HCT116 (cell line): ENCODE data around the gene TRIM67. TPM values are rescaled to one million over a fixed set of nuclear protein-coding genes. Genes with fewer than 3 reads are reported as not detected.

Experiments used
- ATAC-seq: fragments of 200-7000 bp; cut with Tn5 transposase; 2 replicates; pipeline ENCODE4 v1.9.1; 2020; ENCODE audit warnings: mild to moderate bottlenecking, moderate library complexity
- BruUV-seq: library from RNA; stranded (reverse); fragments of 400-500 nt; replicated peaks from 2 replicates; lab custom pipeline; 2021; lab: Mats Ljungman, UMichigan
- CTCF ChIA-PET: fragments of 300-600 bp; sonication (Branson Sonifier 250); formaldehyde crosslinking; loops from one replicate; lab custom pipeline; 2021; ENCODE audit warnings: antibody characterized with exemption; lab: Charles Lee
- POLR2A ChIA-PET: fragments of 300-600, 350-600 bp; sonication (Branson Sonifier 250); formaldehyde crosslinking; loops from one replicate; lab custom pipeline; 2021; ENCODE audit warnings: antibody characterized with exemption; lab: Charles Lee
- RAD21 ChIA-PET, 2 experiments: fragments of 300-600 bp; sonication (Branson Sonifier 250); formaldehyde crosslinking; loops; one replicate each; lab custom pipeline; 2023; ENCODE audit warnings: low total read pairs in 2 of 2; ENCODE audit not compliant: uncharacterized antibody in 2 of 2, unreplicated experiment in 2 of 2, low non-redundant PET in 1 of 2; lab: Charles Lee
- DNase-seq: peaks from one replicate; pipeline ENCODE4 v3.0.0-alpha.2; 2010; ENCODE audit warnings: low read depth, low spot score
- H2AFZ ChIP-seq: fragments of 200-600 bp; shearing (Covaris generic), sonication (generic); 2 replicates; pipeline ENCODE4 v1.6.1; 2017; ENCODE audit warnings: low read depth, mixed run types, mixed read lengths, antibody characterized with exemption, low read length; ENCODE audit not compliant: poor library complexity, severe bottlenecking
- H3K27ac ChIP-seq: 2 replicates; pipeline ENCODE4 v1.5.1; 2012; ENCODE audit warnings: low read depth, low read length
- H3K27me3 ChIP-seq: fragments of 200-600 bp; sonication (generic); 2 replicates; pipeline ENCODE4 v1.6.1; 2016; ENCODE audit warnings: mixed run types, low read length, mixed read lengths; ENCODE audit not compliant: insufficient read depth
- H3K36me3 ChIP-seq, 2 experiments: fragments of 200-500 bp in 1 of 2; fragments of 200-600 bp in 1 of 2; sonication (Bioruptor generic) in 1 of 2; sonication (generic) in 1 of 2; 2 replicates each; pipeline versions ENCODE4 v1.5.1 to v1.6.1; 2014 to 2016; ENCODE audit warnings: low read length in 2 of 2, inconsistent platforms in 1 of 2, mixed read lengths in 1 of 2, mixed run types in 1 of 2; ENCODE audit not compliant: insufficient read depth in 2 of 2, control insufficient read depth in 1 of 2
- H3K4me1 ChIP-seq, 2 experiments: fragments of 200-600 bp in 1 of 2; sonication (generic) in 1 of 2; 2 replicates each; pipeline versions ENCODE4 v1.5.1 to v1.6.1; 2012 to 2017; ENCODE audit warnings: low read length in 2 of 2, inconsistent platforms in 1 of 2, mild to moderate bottlenecking in 1 of 2, mixed read lengths in 1 of 2, mixed run types in 1 of 2, moderate library complexity in 1 of 2; ENCODE audit not compliant: insufficient read depth in 2 of 2, control insufficient read depth in 1 of 2
- H3K4me2 ChIP-seq: fragments of 200-600 bp; sonication (generic); 2 replicates; pipeline ENCODE4 v1.6.1; 2017; ENCODE audit warnings: mixed run types, low read length, mixed read lengths
- H3K4me3 ChIP-seq, 2 experiments: fragments of 200-600 bp in 1 of 2; sonication (generic) in 1 of 2; replicated peaks in 1 of 2; 2 replicates each; pipeline ENCODE4 v1.5.1; 2011 to 2016; ENCODE audit warnings: low read length in 2 of 2, control low read depth in 1 of 2, low read depth in 1 of 2, mild to moderate bottlenecking in 1 of 2, mixed read lengths in 1 of 2, mixed run types in 1 of 2
- H3K79me2 ChIP-seq: fragments of 200-600 bp; sonication (generic); 2 replicates; pipeline ENCODE4 v1.6.1; 2017; ENCODE audit warnings: mild to moderate bottlenecking, mixed run types, low read length, moderate library complexity, mixed read lengths; ENCODE audit not compliant: insufficient read depth
- H3K9ac ChIP-seq: fragments of 200-600 bp; sonication (generic); 2 replicates; pipeline ENCODE4 v1.6.1; 2016; ENCODE audit warnings: low read length, mixed read lengths
- H3K9me2 ChIP-seq: fragments of 200-600 bp; sonication (generic), shearing (Covaris generic); 2 replicates; pipeline ENCODE4 v1.6.1; 2017; ENCODE audit warnings: mixed run types, mild to moderate bottlenecking, moderate library complexity; ENCODE audit not compliant: insufficient read depth
- H3K9me3 ChIP-seq, 2 experiments: fragments of 200-500 bp in 1 of 2; fragments of 200-600 bp in 1 of 2; sonication (Bioruptor generic) in 1 of 2; sonication (generic) in 1 of 2; 2 replicates each; pipeline ENCODE4 v1.6.1; 2014 to 2017; ENCODE audit warnings: low read length in 2 of 2, mixed read lengths in 2 of 2, inconsistent platforms in 1 of 2, low read depth in 1 of 2, mild to moderate bottlenecking in 1 of 2, mixed run types in 1 of 2, moderate library complexity in 1 of 2; ENCODE audit not compliant: control insufficient read depth in 1 of 2, insufficient read depth in 1 of 2
- H4K20me1 ChIP-seq: fragments of 200-600 bp; sonication (generic), shearing (Covaris generic); 2 replicates; pipeline ENCODE4 v1.6.1; 2017; ENCODE audit warnings: mixed run types, mild to moderate bottlenecking, moderate library complexity; ENCODE audit not compliant: insufficient read depth
- ATF3 ChIP-seq: IDR thresholded peaks from 2 replicates; pipeline ENCODE4 v1.6.1; 2012
- CBX3 ChIP-seq: IDR thresholded peaks from 2 replicates; pipeline ENCODE4 v1.6.1; 2012; ENCODE audit warnings: low read depth
- CEBPB ChIP-seq: IDR thresholded peaks from 2 replicates; pipeline ENCODE4 v1.6.1; 2012; ENCODE audit warnings: low read depth
- POLR2A ChIP-seq: IDR thresholded peaks from 2 replicates; pipeline ENCODE4 v1.7.0; 2011; ENCODE audit warnings: borderline replicate concordance; ENCODE audit not compliant: insufficient read depth, insufficient read length; ENCODE audit errors: extremely low read depth
- POLR2AphosphoS5 ChIP-seq: IDR thresholded peaks from 2 replicates; pipeline ENCODE4 v1.6.1; 2011; ENCODE audit warnings: mild to moderate bottlenecking, low read depth, low read length, moderate library complexity
- SIN3A ChIP-seq: IDR thresholded peaks from 2 replicates; pipeline ENCODE4 v1.6.1; 2012; ENCODE audit warnings: low read depth
- YY1 ChIP-seq: IDR thresholded peaks from 2 replicates; pipeline ENCODE4 v1.6.1; 2011; ENCODE audit warnings: low read length, low read depth, moderate library complexity, mild to moderate bottlenecking; ENCODE audit not compliant: insufficient replicate concordance; ENCODE audit errors: extremely low read depth
- ZFX ChIP-seq: fragments of 450-650 bp; IDR thresholded peaks from 2 replicates; pipeline ENCODE4 v1.6.1; 2017
- intact Hi-C: fragments of 100-400 bp; cut with micrococcal nuclease; formaldehyde crosslinking; loops from 2 replicates; pipeline ENCODE4 v1.10.0; 2022
- total RNA-seq: library from RNA; stranded (reverse); gene quantifications from one replicate; pipeline ENCODE4 v1.2.1, GENCODE V29; 2021; ENCODE audit not compliant: unreplicated experiment

The TRIM67 gene
- total RNA-seq, 1 experiment from 2014 or later = 0.02 TPM

- Histone ChIP-seq H3K27me3 (no peaks in the 10 kb centered on the region), H4K20me1 (no peaks in the 10 kb centered on the region), H3K4me2 (peak overlapping the region; percentile 57), H3K36me3 (no peaks in the 10 kb centered on the region), H3K27ac (no peak overlapping the region), H3K79me2 (no peaks in the 10 kb centered on the region), H3K9me2 (no peaks in the 10 kb centered on the region), H3K9ac (no peak overlapping the region; the same call in 1 of the 2 replicates), H3K9me3 (no peaks in the 10 kb centered on the region), H3K4me3 (no peak overlapping the region), H2AFZ (peak overlapping the region; percentile 89), H3K4me1 (peaks cover 34 to 36% of the 10 kb centered on the region in 2 experiments; a peak in 3 of 4 replicates)
- BruUV-seq = no TSS peak
- ATAC-seq = peak; percentile 82
- ChIA-PET POLR2A (no interaction called here), RAD21 (no interaction called here), CTCF (no interaction called here)
- intact Hi-C loops = no loop called here
- no peak for DNase-seq
- TF ChIP-seq POLR2AphosphoS5 = peak; percentile 50
- TF ChIP-seq ATF3 = no peak
Observed at GRCh38 chr1:231216498-231216897, 54.6 kb downstream of the TRIM67 start.

DNA sequence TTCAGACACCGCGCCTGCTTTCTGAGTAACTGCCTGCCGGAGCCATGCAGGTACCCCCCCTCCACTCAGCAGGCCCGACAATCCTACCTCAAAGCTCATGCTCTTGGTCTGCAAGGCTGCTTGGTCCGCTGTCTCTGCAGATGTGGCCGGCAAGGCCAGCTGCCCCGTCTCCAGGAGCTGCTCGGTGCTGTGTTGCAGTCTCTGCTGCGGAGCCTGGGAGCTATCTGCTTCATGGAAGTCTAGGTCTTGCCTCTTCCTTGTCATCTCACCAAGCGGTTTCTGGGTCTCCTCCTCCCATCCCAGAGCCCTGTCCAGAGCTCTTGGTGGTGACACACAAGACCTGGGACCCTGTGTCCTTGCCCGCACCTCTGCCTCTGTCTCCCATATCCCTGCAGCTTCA, 55.2 kb downstream of the TRIM67 start:
- no peaks in the 10 kb centered on the region for H3K9me3 ChIP-seq
- POLR2A ChIA-PET = no interaction called here
- no peaks in the 10 kb centered on the region for H3K79me2 ChIP-seq
- H3K4me2 ChIP-seq = peak overlapping the region; percentile 57; the same call in 1 of the 2 replicates
- no peaks in the 10 kb centered on the region for H3K36me3 ChIP-seq
- no peaks in the 10 kb centered on the region for H3K9me2 ChIP-seq
- H3K4me3 ChIP-seq = no peak overlapping the region
- DNase-seq = no peak
- H3K9ac ChIP-seq = no peak overlapping the region
- CTCF ChIA-PET = interaction anchor here (0.9 kb wide), 1 partner anchor 575 kb away, joined by 3 read pairs; no protein-coding TSS in a partner anchor
- intact Hi-C loops = no loop called here
- RAD21 ChIA-PET = no interaction called here
- no peaks in the 10 kb centered on the region for H4K20me1 ChIP-seq
- no peak for ATAC-seq
- no peak for TF ChIP-seq CEBPB
- TF ChIP-seq YY1 = no peak
- TF ChIP-seq CBX3 = no peak
- TF ChIP-seq SIN3A = no peak
- no peak for TF ChIP-seq ZFX
- no peak for TF ChIP-seq POLR2A
- TF ChIP-seq POLR2AphosphoS5 = no peak
- H3K27me3 ChIP-seq = no peaks in the 10 kb centered on the region
- peaks cover 32% of the 10 kb centered on the region in 2 experiments; a peak in 3 of 4 replicates for H3K4me1 ChIP-seq
- peak overlapping the region; percentile 89 for H2AFZ ChIP-seq
- no TSS peak for BruUV-seq
- H3K27ac ChIP-seq = no peak overlapping the region; the same call in 1 of the 2 replicates
